ENCODE data around the gene CXCL16. TPM values are rescaled to one million over a fixed set of nuclear protein-coding genes. Genes with fewer than 3 reads are reported as not detected.

The CXCL16 gene
- total and polyA plus RNA-seq, 2 experiments from 2014 or later = 1.6 to 4.1 TPM

DNA sequence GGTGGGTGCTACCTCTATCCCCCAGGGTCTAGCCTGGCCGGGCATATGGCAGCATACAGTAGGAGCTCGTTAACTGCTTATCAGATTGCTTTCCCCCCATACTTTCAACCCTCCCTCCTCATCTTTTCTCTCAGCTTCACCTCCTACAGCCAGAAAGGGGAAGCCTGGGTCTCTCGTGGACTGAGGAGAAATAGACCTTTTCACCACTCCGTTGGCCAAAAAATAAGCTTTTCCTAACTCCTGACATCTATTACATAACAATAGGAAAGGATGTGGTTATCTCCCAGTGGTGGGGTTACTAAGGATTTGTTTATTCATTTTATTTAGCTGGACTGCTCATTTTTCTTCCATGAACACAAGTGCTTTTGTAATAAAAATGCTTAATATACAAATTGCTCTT lies 9.0 kb upstream of the CXCL16 start:
- Histone ChIP-seq H3K9ac (no peak overlapping the region), H2AFZ (no peak overlapping the region), H3K36me3 (ENCODE audit: low read depth) (no peaks in the 10 kb centered on the region), H3K4me1 (ENCODE audit: insufficient read depth) (no peaks in the 10 kb centered on the region), H3K9me3 (ENCODE audit: low read depth) (no peaks in the 10 kb centered on the region), H3K79me2 (ENCODE audit: insufficient read depth) (no peaks in the 10 kb centered on the region), H4K20me1 (ENCODE audit: insufficient read depth) (no peaks in the 10 kb centered on the region), H3K27me3 (replicated peaks; ENCODE audit: insufficient read depth) (peaks cover 2% of the 10 kb centered on the region; the same call in 1 of the 2 replicates), H3K27ac (no peak overlapping the region), H3K9me2 (ENCODE audit: insufficient read depth) (no peaks in the 10 kb centered on the region), H3F3A (ENCODE audit: insufficient read depth) (no peaks in the 10 kb centered on the region), H3K4me3 (no peak overlapping the region), H3K4me2 (ENCODE audit: unreplicated experiment) (no peak overlapping the region)
- no peak for TF ChIP-seq EZH2phosphoT487 (IDR thresholded peaks at IDR 0.05; ENCODE audit: insufficient read depth, low read depth)
- no peak for TF ChIP-seq EZH2 (IDR thresholded peaks at IDR 0.05; ENCODE audit: insufficient read depth, poor library complexity, severe bottlenecking)
- in situ Hi-C loops (cut with MboI) = no loop called here
- WGBS, 2 experiments (ENCODE audit: low coverage in 1 of 2, low lambda C conversion rate in 2 of 2, missing lambda C conversion rate in 2 of 2) = 56 to 59% methylated on average over 4 of the region's 4 CpGs
- DNase-seq = no peak

DNA sequence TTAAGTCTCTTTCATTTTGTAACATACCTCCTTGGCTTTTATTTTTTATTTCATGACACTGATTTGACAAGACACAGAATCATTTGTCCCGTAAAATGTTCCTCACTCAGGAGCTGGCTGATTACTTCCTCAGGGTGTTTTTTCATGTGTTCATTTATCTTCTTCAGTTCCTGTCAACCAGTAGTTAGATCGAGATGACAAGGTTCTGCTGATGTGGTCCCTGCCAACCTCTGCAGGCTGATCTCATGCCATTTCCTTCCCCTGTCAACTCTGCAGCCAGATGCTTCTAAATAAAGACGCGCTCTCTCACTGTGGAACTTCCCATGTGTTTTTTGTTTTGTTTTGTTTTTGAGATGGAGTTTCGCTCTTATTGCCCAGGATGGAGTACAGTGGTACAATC lies 8.1 kb upstream of the CXCL16 start:
- Histone ChIP-seq H3K9me3 (ENCODE audit: low read depth) (no peaks in the 10 kb centered on the region), H3K4me1 (ENCODE audit: insufficient read depth) (no peaks in the 10 kb centered on the region), H3K36me3 (ENCODE audit: low read depth) (no peaks in the 10 kb centered on the region), H3F3A (ENCODE audit: insufficient read depth) (no peaks in the 10 kb centered on the region), H3K4me3 (no peak overlapping the region), H3K27ac (no peak overlapping the region), H3K27me3 (replicated peaks; ENCODE audit: insufficient read depth) (no peaks in the 10 kb centered on the region; the same call in 1 of the 2 replicates), H3K4me2 (ENCODE audit: unreplicated experiment) (no peak overlapping the region), H2AFZ (no peak overlapping the region), H3K9ac (no peak overlapping the region), H3K9me2 (ENCODE audit: insufficient read depth) (no peaks in the 10 kb centered on the region), H3K79me2 (ENCODE audit: insufficient read depth) (no peaks in the 10 kb centered on the region), H4K20me1 (ENCODE audit: insufficient read depth) (no peaks in the 10 kb centered on the region)
- TF ChIP-seq EZH2phosphoT487 (IDR thresholded peaks at IDR 0.05; ENCODE audit: insufficient read depth, low read depth) (no peak), EZH2 (IDR thresholded peaks at IDR 0.05; ENCODE audit: insufficient read depth, poor library complexity, severe bottlenecking) (no peak)
- 10 to 13% methylated on average over 5 of the region's 5 CpGs for WGBS, 2 experiments (ENCODE audit: low coverage in 1 of 2, low lambda C conversion rate in 2 of 2, missing lambda C conversion rate in 2 of 2)
- no peak for DNase-seq
- in situ Hi-C loops (cut with MboI) = no loop called here

DNA sequence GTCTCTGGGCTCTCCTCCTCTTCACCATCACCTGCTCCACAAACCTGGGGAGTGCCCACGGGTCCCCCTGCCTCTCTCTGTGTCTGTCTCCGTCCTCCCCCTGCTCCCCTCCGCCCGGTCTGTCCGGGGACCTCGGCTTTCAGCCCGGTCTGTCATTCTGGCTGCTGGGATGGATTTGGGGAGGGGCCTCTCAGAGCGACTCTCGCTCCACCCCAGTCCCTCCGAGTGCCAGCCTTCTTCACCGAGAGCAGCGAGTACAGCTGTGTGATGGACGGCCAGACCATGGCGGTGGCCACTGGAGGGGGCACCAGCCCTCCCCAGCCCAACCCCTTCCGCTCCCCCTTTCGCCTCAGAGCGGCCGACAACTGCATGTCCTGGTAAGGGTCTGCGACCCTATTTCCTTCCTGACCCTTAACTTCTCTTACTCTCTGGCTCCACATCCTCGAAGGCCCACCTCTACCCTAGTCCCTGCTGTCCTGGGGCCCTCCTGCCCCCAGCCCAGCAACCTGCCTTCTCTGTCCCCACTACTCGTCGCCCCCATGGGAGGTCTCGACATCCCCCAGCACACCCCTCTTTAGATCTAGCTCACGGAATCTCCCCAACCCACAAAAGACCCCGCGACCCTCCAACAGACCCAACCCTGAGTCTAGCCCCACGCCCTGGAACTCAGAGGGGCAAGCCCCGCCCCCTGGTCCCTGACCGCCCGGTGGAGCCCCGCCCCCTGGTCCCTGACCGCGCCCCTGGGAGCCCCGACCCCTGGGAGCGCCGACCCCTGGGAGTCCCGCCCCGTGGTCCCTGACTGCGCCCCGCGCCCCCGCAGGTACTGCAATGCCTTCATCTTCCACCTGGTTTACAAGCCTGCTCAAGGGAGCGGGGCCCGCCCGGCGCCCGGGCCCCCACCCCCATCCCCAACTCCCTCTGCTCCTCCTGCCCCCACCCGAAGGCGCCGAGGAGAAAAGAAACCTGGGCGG lies 5.6 kb upstream of the CXCL16 start:
- Histone ChIP-seq H4K20me1 (ENCODE audit: insufficient read depth) (no peaks in the 10 kb centered on the region), H3K9me2 (ENCODE audit: insufficient read depth) (no peaks in the 10 kb centered on the region), H3F3A (ENCODE audit: insufficient read depth) (no peaks in the 10 kb centered on the region), H3K4me1 (ENCODE audit: insufficient read depth) (no peaks in the 10 kb centered on the region), H2AFZ (no peak overlapping the region), H3K4me3 (no peak overlapping the region), H3K9ac (no peak overlapping the region), H3K36me3 (ENCODE audit: low read depth) (no peaks in the 10 kb centered on the region), H3K79me2 (ENCODE audit: insufficient read depth) (no peaks in the 10 kb centered on the region), H3K4me2 (ENCODE audit: unreplicated experiment) (no peak overlapping the region), H3K27ac (no peak overlapping the region), H3K9me3 (ENCODE audit: low read depth) (no peaks in the 10 kb centered on the region), H3K27me3 (replicated peaks; ENCODE audit: insufficient read depth) (no peaks in the 10 kb centered on the region; the same call in 1 of the 2 replicates)
- DNase-seq = no peak
- in situ Hi-C loops (cut with MboI) = no loop called here
- TF ChIP-seq EZH2phosphoT487 (IDR thresholded peaks at IDR 0.05; ENCODE audit: insufficient read depth, low read depth) (no peak), EZH2 (IDR thresholded peaks at IDR 0.05; ENCODE audit: insufficient read depth, poor library complexity, severe bottlenecking) (no peak)
- WGBS, 2 experiments (ENCODE audit: low coverage in 1 of 2, low lambda C conversion rate in 2 of 2, missing lambda C conversion rate in 2 of 2) = 9 to 14% methylated on average over 20 to 51 of the region's 51 CpGs

DNA sequence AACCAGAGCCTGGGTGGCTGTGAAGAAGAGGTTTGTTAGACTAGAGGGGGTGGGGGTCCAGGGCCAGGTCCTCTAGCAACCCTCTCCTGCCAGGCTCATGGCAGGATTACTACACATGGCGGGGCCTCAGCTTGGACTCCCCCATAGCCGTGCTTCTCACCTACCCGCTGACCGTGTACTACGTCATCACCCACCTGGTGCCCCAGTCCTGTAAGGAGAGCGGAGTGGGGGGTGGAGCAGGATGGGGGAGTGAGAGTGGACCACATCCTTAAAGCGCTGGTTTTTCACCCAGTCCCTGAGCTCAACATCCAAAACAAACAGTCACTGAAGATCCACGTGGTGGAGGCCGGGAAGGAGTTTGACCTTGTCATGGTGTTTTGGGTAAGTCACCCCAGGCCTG lies 4.2 kb upstream of the CXCL16 start:
- H3K27me3 ChIP-seq (replicated peaks; ENCODE audit: insufficient read depth) = no peaks in the 10 kb centered on the region; the same call in 1 of the 2 replicates
- H3F3A ChIP-seq (ENCODE audit: insufficient read depth) = no peaks in the 10 kb centered on the region
- no peaks in the 10 kb centered on the region for H3K4me1 ChIP-seq (ENCODE audit: insufficient read depth)
- no peak overlapping the region for H3K27ac ChIP-seq
- no peaks in the 10 kb centered on the region for H4K20me1 ChIP-seq (ENCODE audit: insufficient read depth)
- WGBS, 2 experiments (ENCODE audit: low coverage in 1 of 2, low lambda C conversion rate in 2 of 2, missing lambda C conversion rate in 2 of 2) = 74 to 77% methylated on average over 9 of the region's 9 CpGs
- no peaks in the 10 kb centered on the region for H3K9me3 ChIP-seq (ENCODE audit: low read depth)
- TF ChIP-seq EZH2phosphoT487 (IDR thresholded peaks at IDR 0.05; ENCODE audit: insufficient read depth, low read depth) (no peak), EZH2 (IDR thresholded peaks at IDR 0.05; ENCODE audit: insufficient read depth, poor library complexity, severe bottlenecking) (no peak)
- no peaks in the 10 kb centered on the region for H3K79me2 ChIP-seq (ENCODE audit: insufficient read depth)
- H3K9ac ChIP-seq = no peak overlapping the region
- no peaks in the 10 kb centered on the region for H3K9me2 ChIP-seq (ENCODE audit: insufficient read depth)
- H3K4me2 ChIP-seq (ENCODE audit: unreplicated experiment) = no peak overlapping the region
- no peak overlapping the region for H2AFZ ChIP-seq
- H3K36me3 ChIP-seq (ENCODE audit: low read depth) = no peaks in the 10 kb centered on the region
- in situ Hi-C loops (cut with MboI) = no loop called here
- H3K4me3 ChIP-seq = no peak overlapping the region
- DNase-seq = no peak
